ENCODE data around the gene TMEM131.
"Not testable (repeated sequence)": the region's sequence is repeated elsewhere in the genome, so short reads cannot be mapped to it uniquely, and the experiment has no call there.

The TMEM131 gene

GRCh38 chr2:97950329-97951154 is 45.2 kb downstream of the TMEM131 start:
- DNase-seq: peak; percentile 5

- no peak for DNase-seq
These were observed 46.8 kb downstream of the TMEM131 start for GRCh38 chr2:97948926-97949325.

- no peak for DNase-seq
These were observed 50.0 kb downstream of the TMEM131 start for GRCh38 chr2:97945791-97946190.

GRCh38 chr2:97936881-97937280 is 58.9 kb downstream of the TMEM131 start:
- DNase-seq: no peak

- DNase-seq: peak; percentile 33
These were observed 59.5 kb downstream of the TMEM131 start for GRCh38 chr2:97936199-97936598.

- no peak for DNase-seq
These were observed 60.0 kb downstream of the TMEM131 start for GRCh38 chr2:97935719-97936161.

- DNase-seq: no peak
These were observed 62.6 kb downstream of the TMEM131 start for GRCh38 chr2:97932975-97933662.

GRCh38 chr2:97931858-97932225 is 63.9 kb downstream of the TMEM131 start:
- DNase-seq: no peak

GRCh38 chr2:97931118-97931857 is 64.5 kb downstream of the TMEM131 start:
- no peak for DNase-seq

GRCh38 chr2:97928591-97928990 is 67.2 kb downstream of the TMEM131 start:
- DNase-seq: no peak

GRCh38 chr2:97926946-97927345 is 68.8 kb downstream of the TMEM131 start:
- DNase-seq: no peak

GRCh38 chr2:97924194-97924593 is 71.6 kb downstream of the TMEM131 start:
- DNase-seq: no peak

- DNase-seq: no peak
These were observed 75.9 kb downstream of the TMEM131 start for GRCh38 chr2:97919858-97920257.

GRCh38 chr2:97918818-97919217 is 76.9 kb downstream of the TMEM131 start:
- DNase-seq: no peak

GRCh38 chr2:97917668-97918067 is 78.1 kb downstream of the TMEM131 start:
- DNase-seq: not testable (repeated sequence)

- no peak for DNase-seq
These were observed 81.0 kb downstream of the TMEM131 start for GRCh38 chr2:97914691-97915213.

- DNase-seq: no peak
These were observed 81.9 kb downstream of the TMEM131 start for GRCh38 chr2:97913846-97914245.

GRCh38 chr2:97911922-97912575 is 83.7 kb downstream of the TMEM131 start:
- DNase-seq: no peak

- DNase-seq: no peak
These were observed 84.4 kb downstream of the TMEM131 start for GRCh38 chr2:97911206-97911921.

GRCh38 chr2:97910403-97911205 is 85.1 kb downstream of the TMEM131 start:
- no peak for DNase-seq

- DNase-seq: no peak
These were observed 87.5 kb downstream of the TMEM131 start for GRCh38 chr2:97908208-97908676.

Measured in NCI-H2227 treated with DMSO at 0.1 percent for 48 hours (cell line).